Smooth muscle cell (in vitro differentiated cells): Measurements from ENCODE around the gene TMEM151B. TPM values are rescaled to one million over a fixed set of nuclear protein-coding genes. Genes with fewer than 3 reads are reported as not detected.

Source experiments
- DNase-seq: peaks from one replicate; lab custom pipeline; 2025; ENCODE audit not compliant: unreplicated experiment; lab: John Stamatoyannopoulos, UW
- H2AFZ ChIP-seq: fragments of 200-600 bp; sonication (generic); 2 replicates; pipeline ENCODE4 v1.6.0; 2016; ENCODE audit warnings: antibody characterized with exemption, low read depth, mild to moderate bottlenecking
- H3F3A ChIP-seq: fragments of 200-600 bp; sonication (generic); 2 replicates; pipeline ENCODE4 v1.6.0; 2017; ENCODE audit warnings: antibody characterized with exemption, low read depth
- H3K27ac ChIP-seq: fragments of 200-600 bp; sonication (generic); 2 replicates; pipeline ENCODE4 v1.5.1; 2016; ENCODE audit warnings: low read depth, mild to moderate bottlenecking
- H3K27me3 ChIP-seq: fragments of 200-600 bp; sonication (generic); 2 replicates; pipeline ENCODE4 v1.6.1; 2016; ENCODE audit warnings: low read depth, mild to moderate bottlenecking
- H3K36me3 ChIP-seq: fragments of 200-600 bp; sonication (generic); 2 replicates; pipeline ENCODE4 v1.5.1; 2016; ENCODE audit warnings: low read depth
- H3K4me1 ChIP-seq: fragments of 200-600 bp; sonication (generic); 2 replicates; pipeline ENCODE4 v1.5.1; 2016; ENCODE audit warnings: low read depth
- H3K4me2 ChIP-seq: fragments of 200-600 bp; sonication (generic); 2 replicates; pipeline ENCODE4 v1.6.0; 2016; ENCODE audit warnings: mild to moderate bottlenecking
- H3K4me3 ChIP-seq: fragments of 200-600 bp; sonication (generic); 2 replicates; pipeline ENCODE4 v1.5.1; 2016; ENCODE audit warnings: mild to moderate bottlenecking
- H3K79me2 ChIP-seq: fragments of 200-600 bp; sonication (generic); 2 replicates; pipeline ENCODE4 v1.6.0; 2016; ENCODE audit warnings: low read depth, mild to moderate bottlenecking
- H3K9ac ChIP-seq: fragments of 200-600 bp; sonication (generic); 2 replicates; pipeline ENCODE4 v1.6.0; 2016; ENCODE audit warnings: low read depth
- H3K9me3 ChIP-seq: fragments of 200-600 bp; sonication (generic); replicated peaks from 2 replicates; pipeline ENCODE4 v1.5.1; 2016; ENCODE audit warnings: low read depth
- H4K20me1 ChIP-seq: fragments of 200-600 bp; sonication (generic); 2 replicates; pipeline ENCODE4 v1.6.0; 2016; ENCODE audit warnings: low read depth
- WGBS: methylation state at CpG from one replicate; pipeline ENCODE4 v1.1.7; 2016; ENCODE audit warnings: low lambda C conversion rate; 5-methylcytosine and 5-hydroxymethylcytosine counted together
- polyA plus RNA-seq: library from polyadenylated mRNA; unstranded; fragments of >200 nt; fragmentation: Nextera tagmentation; extraction: Ambion mirVana; gene quantifications from 2 replicates; pipeline ENCODE4 v1.2.1, GENCODE V29; 2016
- total RNA-seq: library from RNA; depleted of rRNA; stranded (reverse); fragments of >200 nt; gene quantifications from 2 replicates; pipeline ENCODE4 v1.2.3, GENCODE V29; 2014
- TF ChIP-seq, protein P1 (sequence below): fragments of 200-600 bp; sonication (generic); IDR thresholded peaks from 2 replicates; pipeline ENCODE4 v1.5.1; 2017; ENCODE audit warnings: borderline replicate concordance, mild to moderate bottlenecking, antibody characterized with exemption; ENCODE audit not compliant: insufficient read depth, poor library complexity, severe bottlenecking

TMEM151B gene
- total and polyA plus RNA-seq, 2 experiments from 2014 or later = not detected

DNA sequence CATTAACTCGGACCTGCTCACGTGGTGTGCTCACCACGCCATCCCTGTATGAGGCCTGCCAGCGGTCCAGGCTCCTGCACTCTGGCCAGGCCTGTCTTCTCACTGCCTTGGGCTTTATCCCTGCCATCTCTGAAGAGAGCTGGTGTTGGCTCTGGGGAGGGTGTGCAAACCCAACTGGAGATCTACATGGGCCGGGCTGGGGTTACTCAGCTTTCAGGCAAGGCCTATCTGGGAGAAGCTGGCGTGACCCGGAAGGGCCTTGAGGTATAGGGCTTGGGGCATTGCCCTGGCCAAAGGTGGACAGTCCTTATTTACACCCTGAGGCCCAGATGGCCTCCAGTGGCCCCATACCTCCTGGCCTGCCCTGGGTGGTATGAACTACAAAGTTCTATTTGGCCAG lies 41.8 kb upstream of the TMEM151B start:
- Histone ChIP-seq H3K4me3 (no peak overlapping the region), H3K27ac (no peak overlapping the region), H3K4me1 (peaks cover 19% of the 10 kb centered on the region), H3K9ac (no peak overlapping the region), H3K27me3 (no peaks in the 10 kb centered on the region), H4K20me1 (no peaks in the 10 kb centered on the region), H3K36me3 (no peaks in the 10 kb centered on the region), H3K4me2 (no peak overlapping the region), H3F3A (no peaks in the 10 kb centered on the region), H3K79me2 (no peaks in the 10 kb centered on the region), H3K9me3 (no peaks in the 10 kb centered on the region), H2AFZ (no peak overlapping the region)
- DNase-seq = no peak
- 94% methylated on average over 7 of the region's 7 CpGs for WGBS
- TF ChIP-seq, protein P1, sequence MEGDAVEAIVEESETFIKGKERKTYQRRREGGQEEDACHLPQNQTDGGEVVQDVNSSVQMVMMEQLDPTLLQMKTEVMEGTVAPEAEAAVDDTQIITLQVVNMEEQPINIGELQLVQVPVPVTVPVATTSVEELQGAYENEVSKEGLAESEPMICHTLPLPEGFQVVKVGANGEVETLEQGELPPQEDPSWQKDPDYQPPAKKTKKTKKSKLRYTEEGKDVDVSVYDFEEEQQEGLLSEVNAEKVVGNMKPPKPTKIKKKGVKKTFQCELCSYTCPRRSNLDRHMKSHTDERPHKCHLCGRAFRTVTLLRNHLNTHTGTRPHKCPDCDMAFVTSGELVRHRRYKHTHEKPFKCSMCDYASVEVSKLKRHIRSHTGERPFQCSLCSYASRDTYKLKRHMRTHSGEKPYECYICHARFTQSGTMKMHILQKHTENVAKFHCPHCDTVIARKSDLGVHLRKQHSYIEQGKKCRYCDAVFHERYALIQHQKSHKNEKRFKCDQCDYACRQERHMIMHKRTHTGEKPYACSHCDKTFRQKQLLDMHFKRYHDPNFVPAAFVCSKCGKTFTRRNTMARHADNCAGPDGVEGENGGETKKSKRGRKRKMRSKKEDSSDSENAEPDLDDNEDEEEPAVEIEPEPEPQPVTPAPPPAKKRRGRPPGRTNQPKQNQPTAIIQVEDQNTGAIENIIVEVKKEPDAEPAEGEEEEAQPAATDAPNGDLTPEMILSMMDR = no peak

DNA sequence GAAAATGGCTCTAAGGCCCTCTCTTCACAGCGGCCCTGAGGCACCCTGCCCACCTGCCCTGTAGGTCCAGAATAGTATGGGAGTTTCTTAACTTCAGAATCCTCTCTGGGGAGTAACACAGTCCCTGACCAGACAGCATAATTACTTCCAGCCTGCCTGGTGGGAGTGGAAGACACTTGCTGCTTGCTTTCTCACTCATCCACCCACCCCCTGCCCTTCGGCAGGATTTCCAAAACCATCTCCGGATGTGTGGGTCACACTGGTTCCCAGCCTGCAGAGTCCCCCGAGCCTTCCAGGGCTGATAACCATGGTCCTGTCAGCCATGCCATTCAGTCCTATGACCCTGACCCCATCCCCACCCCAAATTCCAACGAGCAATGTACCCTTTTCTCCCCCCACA lies 41.4 kb upstream of the TMEM151B start:
- H3K27me3 ChIP-seq = no peaks in the 10 kb centered on the region
- no peaks in the 10 kb centered on the region for H3K9me3 ChIP-seq
- H3K27ac ChIP-seq = no peak overlapping the region
- TF ChIP-seq, protein P1 = no peak
- H3K79me2 ChIP-seq = no peaks in the 10 kb centered on the region
- no peaks in the 10 kb centered on the region for H3K36me3 ChIP-seq
- H3K9ac ChIP-seq = no peak overlapping the region
- no peak overlapping the region for H3K4me2 ChIP-seq
- DNase-seq = no peak
- no peaks in the 10 kb centered on the region for H4K20me1 ChIP-seq
- no peak overlapping the region for H3K4me3 ChIP-seq
- H2AFZ ChIP-seq = no peak overlapping the region
- WGBS = 74% methylated on average over 5 of the region's 5 CpGs
- H3F3A ChIP-seq = no peaks in the 10 kb centered on the region
- H3K4me1 ChIP-seq = peaks cover 19% of the 10 kb centered on the region

DNA sequence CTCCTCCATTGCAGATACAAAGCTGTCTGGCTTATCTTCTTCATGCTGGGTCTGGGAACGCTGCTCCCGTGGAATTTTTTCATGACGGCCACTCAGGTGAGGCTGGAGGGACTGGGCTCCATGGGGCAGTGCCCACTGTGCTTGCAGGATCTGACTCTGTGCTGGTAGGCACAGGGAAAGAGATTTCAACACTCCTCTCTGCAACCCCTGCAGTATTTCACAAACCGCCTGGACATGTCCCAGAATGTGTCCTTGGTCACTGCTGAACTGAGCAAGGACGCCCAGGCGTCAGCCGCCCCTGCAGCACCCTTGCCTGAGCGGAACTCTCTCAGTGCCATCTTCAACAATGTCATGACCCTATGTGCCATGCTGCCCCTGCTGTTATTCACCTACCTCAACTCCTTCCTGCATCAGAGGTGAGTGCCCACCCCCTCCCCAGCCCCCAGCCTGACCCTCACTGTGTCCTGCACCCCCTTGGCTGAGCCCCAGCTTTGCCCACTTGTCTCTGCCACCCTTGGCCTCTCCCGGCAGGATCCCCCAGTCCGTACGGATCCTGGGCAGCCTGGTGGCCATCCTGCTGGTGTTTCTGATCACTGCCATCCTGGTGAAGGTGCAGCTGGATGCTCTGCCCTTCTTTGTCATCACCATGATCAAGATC lies 40.7 kb upstream of the TMEM151B start:
- Histone ChIP-seq H3K27ac (no peak overlapping the region), H2AFZ (no peak overlapping the region), H3K4me3 (no peak overlapping the region), H3F3A (no peaks in the 10 kb centered on the region), H4K20me1 (no peaks in the 10 kb centered on the region), H3K4me1 (peaks cover 21% of the 10 kb centered on the region), H3K9ac (no peak overlapping the region), H3K4me2 (no peak overlapping the region), H3K36me3 (no peaks in the 10 kb centered on the region), H3K27me3 (no peaks in the 10 kb centered on the region), H3K79me2 (no peaks in the 10 kb centered on the region), H3K9me3 (no peaks in the 10 kb centered on the region)
- no peak for DNase-seq
- TF ChIP-seq, protein P1 = no peak
- 90% methylated on average over 11 of the region's 11 CpGs for WGBS
